ENCODE measurements around the gene TRMT11. TPM values are rescaled to one million over a fixed set of nuclear protein-coding genes. Genes with fewer than 3 reads are reported as not detected.

TRMT11 gene
- total and polyA plus RNA-seq, 3 experiments from 2014 or later = 14.8 to 37.9 (median 35.8) TPM

GRCh38 chr6:126040826-126041225 is 54.5 kb downstream of the TRMT11 start:
- Histone ChIP-seq H3K4me1 (ENCODE audit: insufficient read depth, low read length) (no peaks in the 10 kb centered on the region), H3K27ac (ENCODE audit: low read depth, low read length) (no peak overlapping the region), H3K9me3 (ENCODE audit: low read length) (no peaks in the 10 kb centered on the region), H3K27me3 (ENCODE audit: insufficient read depth, low read length, poor library complexity, severe bottlenecking) (no peaks in the 10 kb centered on the region), H3K4me3 (ENCODE audit: low read length) (no peak overlapping the region), H3K36me3 (ENCODE audit: insufficient read depth, low read length) (no peaks in the 10 kb centered on the region)
- Mint-ChIP-seq H3K27me3 (no peaks in the 10 kb centered on the region), H3K27ac (peak overlapping the region in 1 of 8 donors; percentile 68), H3K4me3 (no peak overlapping the region), H3K9me3 (peaks cover 0 to 6% (median 3%) of the 10 kb centered on the region in 5 donors), H3K4me1 (peaks cover 0 to 1% (median 0%) of the 10 kb centered on the region in 3 donors), H3K36me3 (peaks cover 22 to 78% (median 42%) of the 10 kb centered on the region in 3 donors)
- CTCF ChIA-PET = no interaction called here
- no peak for DNase-seq
- POLR2A ChIA-PET = no interaction called here

GRCh38 chr6:126041516-126041915 is 55.2 kb downstream of the TRMT11 start:
- POLR2A ChIA-PET = no interaction called here
- Mint-ChIP-seq H3K9me3 (peaks cover 0 to 6% (median 3%) of the 10 kb centered on the region in 5 donors), H3K27me3 (no peaks in the 10 kb centered on the region), H3K4me1 (peaks cover 0 to 1% (median 0%) of the 10 kb centered on the region in 3 donors), H3K4me3 (no peak overlapping the region), H3K36me3 (peaks cover 22 to 74% (median 38%) of the 10 kb centered on the region in 3 donors), H3K27ac (peak overlapping the region in 1 of 8 donors; percentile 30)
- CTCF ChIA-PET = no interaction called here
- H3K9me3 ChIP-seq (ENCODE audit: low read length) = no peaks in the 10 kb centered on the region
- H3K4me1 ChIP-seq (ENCODE audit: insufficient read depth, low read length) = no peaks in the 10 kb centered on the region
- no peak overlapping the region for H3K27ac ChIP-seq (ENCODE audit: low read depth, low read length)
- no peak for DNase-seq
- no peak overlapping the region for H3K4me3 ChIP-seq (ENCODE audit: low read length)
- H3K27me3 ChIP-seq (ENCODE audit: insufficient read depth, low read length, poor library complexity, severe bottlenecking) = no peaks in the 10 kb centered on the region
- H3K36me3 ChIP-seq (ENCODE audit: insufficient read depth, low read length) = no peaks in the 10 kb centered on the region

GRCh38 chr6:126042001-126042419 is 55.7 kb downstream of the TRMT11 start:
- peaks cover 0 to 6% (median 3%) of the 10 kb centered on the region in 5 donors for H3K9me3 Mint-ChIP-seq
- Histone ChIP-seq H3K36me3 (ENCODE audit: insufficient read depth, low read length) (no peaks in the 10 kb centered on the region), H3K4me3 (ENCODE audit: low read length) (no peak overlapping the region), H3K9me3 (ENCODE audit: low read length) (no peaks in the 10 kb centered on the region), H3K27me3 (ENCODE audit: insufficient read depth, low read length, poor library complexity, severe bottlenecking) (no peaks in the 10 kb centered on the region), H3K4me1 (ENCODE audit: insufficient read depth, low read length) (no peaks in the 10 kb centered on the region), H3K27ac (ENCODE audit: low read depth, low read length) (no peak overlapping the region)
- no peak for DNase-seq
- no peak overlapping the region for H3K4me3 Mint-ChIP-seq
- no peak overlapping the region for H3K27ac Mint-ChIP-seq
- peaks cover 26 to 74% (median 36%) of the 10 kb centered on the region in 3 donors for H3K36me3 Mint-ChIP-seq
- POLR2A ChIA-PET = no interaction called here
- peaks cover 0 to 1% (median 0%) of the 10 kb centered on the region in 3 donors for H3K4me1 Mint-ChIP-seq
- no peaks in the 10 kb centered on the region for H3K27me3 Mint-ChIP-seq
- CTCF ChIA-PET = no interaction called here

- Histone ChIP-seq H3K9me3 (ENCODE audit: low read length) (no peaks in the 10 kb centered on the region), H3K36me3 (ENCODE audit: insufficient read depth, low read length) (no peaks in the 10 kb centered on the region), H3K4me1 (ENCODE audit: insufficient read depth, low read length) (no peaks in the 10 kb centered on the region), H3K4me3 (ENCODE audit: low read length) (no peak overlapping the region), H3K27me3 (ENCODE audit: insufficient read depth, low read length, poor library complexity, severe bottlenecking) (no peaks in the 10 kb centered on the region), H3K27ac (ENCODE audit: low read depth, low read length) (no peak overlapping the region)
- H3K27me3 Mint-ChIP-seq = no peaks in the 10 kb centered on the region
- DNase-seq = no peak
- H3K9me3 Mint-ChIP-seq = peaks cover 0 to 3% (median under 1%) of the 10 kb centered on the region in 5 donors
- ChIA-PET CTCF (interaction anchor here (1.1 kb wide), 1 partner anchor 35 kb away, joined by 3 read pairs; no protein-coding TSS in a partner anchor), POLR2A (no interaction called here)
- H3K27ac Mint-ChIP-seq = no peak overlapping the region
- no peak overlapping the region for H3K4me3 Mint-ChIP-seq
- H3K36me3 Mint-ChIP-seq = peaks cover 28 to 56% (median 30%) of the 10 kb centered on the region in 3 donors
- peaks cover 0 to 6% (median 0%) of the 10 kb centered on the region in 3 donors for H3K4me1 Mint-ChIP-seq
Measured at GRCh38 chr6:126047648-126048047, 61.3 kb downstream of the TRMT11 start.

GRCh38 chr6:126048635-126049034 is 62.3 kb downstream of the TRMT11 start:
- peaks cover 31 to 63% (median 36%) of the 10 kb centered on the region in 3 donors for H3K36me3 Mint-ChIP-seq
- H3K4me1 ChIP-seq (ENCODE audit: insufficient read depth, low read length) = no peaks in the 10 kb centered on the region
- CTCF ChIA-PET = no interaction called here

GRCh38 chr6:126050795-126051194 is 64.5 kb downstream of the TRMT11 start:
- Mint-ChIP-seq H3K36me3 (peaks cover 26 to 49% (median 30%) of the 10 kb centered on the region in 3 donors), H3K4me3 (no peak overlapping the region), H3K27ac (peak overlapping the region in 1 of 8 donors; percentile 14), H3K9me3 (no peaks in the 10 kb centered on the region), H3K4me1 (peaks cover 0 to 6% (median 0%) of the 10 kb centered on the region in 3 donors), H3K27me3 (no peaks in the 10 kb centered on the region)
- POLR2A ChIA-PET = no interaction called here
- no peaks in the 10 kb centered on the region for H3K36me3 ChIP-seq (ENCODE audit: insufficient read depth, low read length)
- H3K9me3 ChIP-seq (ENCODE audit: low read length) = no peaks in the 10 kb centered on the region
- no peaks in the 10 kb centered on the region for H3K4me1 ChIP-seq (ENCODE audit: insufficient read depth, low read length)
- no peaks in the 10 kb centered on the region for H3K27me3 ChIP-seq (ENCODE audit: insufficient read depth, low read length, poor library complexity, severe bottlenecking)
- no peak for DNase-seq
- CTCF ChIA-PET = no interaction called here
- H3K27ac ChIP-seq (ENCODE audit: low read depth, low read length) = no peak overlapping the region
- H3K4me3 ChIP-seq (ENCODE audit: low read length) = no peak overlapping the region

More at GRCh38 chr6:126048635-126049034, 62.3 kb downstream of the TRMT11 start:
- Histone ChIP-seq H3K4me3 (ENCODE audit: low read length) (no peak overlapping the region), H3K27ac (ENCODE audit: low read depth, low read length) (no peak overlapping the region), H3K9me3 (ENCODE audit: low read length) (no peaks in the 10 kb centered on the region), H3K27me3 (ENCODE audit: insufficient read depth, low read length, poor library complexity, severe bottlenecking) (no peaks in the 10 kb centered on the region), H3K36me3 (ENCODE audit: insufficient read depth, low read length) (no peaks in the 10 kb centered on the region)
- H3K9me3 Mint-ChIP-seq = peaks cover 0 to 3% (median 0%) of the 10 kb centered on the region in 5 donors
- no peak overlapping the region for H3K27ac Mint-ChIP-seq
- no peak overlapping the region for H3K4me3 Mint-ChIP-seq
- peaks cover 0 to 6% (median 0%) of the 10 kb centered on the region in 3 donors for H3K4me1 Mint-ChIP-seq
- DNase-seq = no peak
- POLR2A ChIA-PET = no interaction called here
- no peaks in the 10 kb centered on the region for H3K27me3 Mint-ChIP-seq

GRCh38 chr6:126051791-126052190 is 65.5 kb downstream of the TRMT11 start:
- ChIA-PET POLR2A (no interaction called here), CTCF (no interaction called here)
- no peaks in the 10 kb centered on the region for H3K9me3 ChIP-seq (ENCODE audit: low read length)
- H3K4me3 Mint-ChIP-seq = no peak overlapping the region
- no peaks in the 10 kb centered on the region for H3K4me1 ChIP-seq (ENCODE audit: insufficient read depth, low read length)
- no peaks in the 10 kb centered on the region for H3K27me3 ChIP-seq (ENCODE audit: insufficient read depth, low read length, poor library complexity, severe bottlenecking)
- no peaks in the 10 kb centered on the region for H3K36me3 ChIP-seq (ENCODE audit: insufficient read depth, low read length)
- no peak for DNase-seq
- no peak overlapping the region for H3K27ac ChIP-seq (ENCODE audit: low read depth, low read length)
- no peak overlapping the region for H3K4me3 ChIP-seq (ENCODE audit: low read length)
- H3K36me3 Mint-ChIP-seq = peaks cover 27 to 43% (median 28%) of the 10 kb centered on the region in 3 donors
- no peaks in the 10 kb centered on the region for H3K27me3 Mint-ChIP-seq
- peak overlapping the region in 1 of 8 donors; percentile 16 for H3K27ac Mint-ChIP-seq
- peaks cover 0 to 6% (median 0%) of the 10 kb centered on the region in 3 donors for H3K4me1 Mint-ChIP-seq
- no peaks in the 10 kb centered on the region for H3K9me3 Mint-ChIP-seq

- ChIA-PET CTCF (no interaction called here), POLR2A (interaction anchor here (0.5 kb wide), 1 partner anchor 1214 kb away, joined by 5 read pairs; the partner anchor contains the start of gene RNF146)
- Mint-ChIP-seq H3K4me3 (no peak overlapping the region), H3K4me1 (peaks cover 0 to 6% (median 0%) of the 10 kb centered on the region in 3 donors), H3K27ac (peak overlapping the region in 1 of 8 donors; percentile 78), H3K9me3 (no peaks in the 10 kb centered on the region), H3K27me3 (no peaks in the 10 kb centered on the region), H3K36me3 (peaks cover 26 to 41% (median 28%) of the 10 kb centered on the region in 3 donors)
- Histone ChIP-seq H3K4me3 (ENCODE audit: low read length) (no peak overlapping the region), H3K4me1 (ENCODE audit: insufficient read depth, low read length) (no peaks in the 10 kb centered on the region), H3K9me3 (ENCODE audit: low read length) (no peaks in the 10 kb centered on the region), H3K36me3 (ENCODE audit: insufficient read depth, low read length) (no peaks in the 10 kb centered on the region), H3K27ac (ENCODE audit: low read depth, low read length) (no peak overlapping the region), H3K27me3 (ENCODE audit: insufficient read depth, low read length, poor library complexity, severe bottlenecking) (no peaks in the 10 kb centered on the region)
- DNase-seq = no peak
Measured at GRCh38 chr6:126052485-126052884, 66.1 kb downstream of the TRMT11 start.
